Ramos (cell line): ENCODE measurements around the gene MRM2.

Experiments used
- in situ Hi-C: fragments of 300-500 bp; cut with MboI; formaldehyde crosslinking; loops from one replicate; pipeline ENCODE4 v1.14.3; 2022; ENCODE audit warnings: low sequenced_read_pairs; ENCODE audit not compliant: unreplicated experiment

The MRM2 gene

DNA sequence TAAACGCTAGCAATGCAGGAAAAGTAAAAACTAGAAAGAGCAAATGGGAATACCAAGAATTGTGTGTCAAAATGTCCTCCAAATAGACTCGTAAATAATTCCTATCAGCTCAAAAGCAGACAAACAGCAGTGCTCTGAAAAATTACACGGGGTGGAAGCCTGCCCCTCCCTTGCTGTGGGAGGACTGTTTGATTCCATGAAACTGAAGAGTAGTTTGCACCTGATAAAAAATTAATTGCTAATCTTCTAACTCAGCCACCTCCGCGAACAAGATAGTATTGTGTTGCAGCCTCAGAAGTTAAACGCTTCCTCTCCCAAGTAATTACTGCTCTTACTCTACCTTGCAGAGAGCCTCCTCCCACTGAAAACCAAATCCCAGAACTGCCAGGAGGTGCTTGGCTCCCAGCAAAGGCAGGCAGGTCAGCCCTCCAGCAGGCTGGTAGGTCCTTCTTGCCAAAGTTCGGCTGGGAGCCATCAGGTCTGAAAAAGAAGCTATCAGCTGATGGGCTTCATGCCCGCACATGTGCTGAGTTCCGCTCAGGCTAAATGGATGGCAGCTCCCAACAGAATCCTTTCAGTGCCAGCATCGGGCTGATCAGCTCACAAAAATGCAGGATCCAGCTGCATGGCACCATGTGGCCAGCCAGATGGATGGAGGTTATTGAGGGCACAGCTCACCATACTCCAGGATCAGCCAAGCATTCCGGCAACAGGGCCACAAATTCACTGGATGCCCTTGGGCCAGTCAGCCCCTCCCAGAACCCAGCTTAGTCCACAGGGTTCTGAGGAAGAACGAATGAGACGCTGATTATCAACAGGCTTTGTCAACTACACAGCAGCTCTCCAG lies 46.4 kb downstream of the MRM2 start:
- in situ Hi-C loops: no loop called here

GRCh38 chr7:2193575-2194305 lies 48.3 kb downstream of the MRM2 start:
- in situ Hi-C loops: no loop called here

- in situ Hi-C loops: no loop called here
Measured at GRCh38 chr7:2192831-2193534, 49.0 kb downstream of the MRM2 start.

DNA sequence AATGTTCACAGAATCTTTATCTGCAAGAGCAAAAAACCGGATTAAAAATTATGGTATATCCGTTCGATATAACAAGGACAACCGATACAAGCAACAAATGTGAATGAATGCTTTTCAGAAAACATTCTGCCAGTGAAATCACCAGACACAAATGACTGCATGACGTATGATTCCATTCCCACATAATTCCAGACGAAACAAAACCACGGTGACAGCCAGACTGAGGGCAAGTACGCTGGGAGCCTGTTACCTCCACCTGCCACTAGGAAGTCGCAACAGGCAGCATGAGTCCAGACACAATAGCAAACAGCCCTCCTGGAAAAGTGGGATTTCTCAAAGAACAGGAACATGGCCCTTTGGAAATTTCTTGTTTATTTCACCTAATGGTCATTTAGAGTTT lies 51.0 kb downstream of the MRM2 start:
- in situ Hi-C loops: no loop called here

GRCh38 chr7:2190531-2190930 lies 51.5 kb downstream of the MRM2 start:
- in situ Hi-C loops: no loop called here

DNA sequence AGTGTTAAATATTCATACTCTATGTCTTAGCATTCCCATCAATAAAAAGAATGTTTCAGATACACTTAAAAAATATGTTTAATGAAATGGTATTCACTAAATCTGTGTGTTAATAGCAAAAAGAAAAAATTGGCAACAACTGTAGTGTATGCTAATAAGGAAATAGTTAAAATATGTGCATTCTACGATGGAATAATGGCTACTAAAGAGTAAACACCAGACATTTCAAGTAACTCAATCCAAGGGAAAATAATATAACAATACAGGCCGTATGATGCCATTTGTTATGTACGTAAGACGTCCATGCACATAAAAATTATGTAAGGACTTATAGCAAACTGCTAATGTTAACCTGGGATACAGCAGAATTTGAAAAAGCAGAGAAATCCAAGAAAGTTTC lies 55.8 kb downstream of the MRM2 start:
- in situ Hi-C loops: no loop called here

DNA sequence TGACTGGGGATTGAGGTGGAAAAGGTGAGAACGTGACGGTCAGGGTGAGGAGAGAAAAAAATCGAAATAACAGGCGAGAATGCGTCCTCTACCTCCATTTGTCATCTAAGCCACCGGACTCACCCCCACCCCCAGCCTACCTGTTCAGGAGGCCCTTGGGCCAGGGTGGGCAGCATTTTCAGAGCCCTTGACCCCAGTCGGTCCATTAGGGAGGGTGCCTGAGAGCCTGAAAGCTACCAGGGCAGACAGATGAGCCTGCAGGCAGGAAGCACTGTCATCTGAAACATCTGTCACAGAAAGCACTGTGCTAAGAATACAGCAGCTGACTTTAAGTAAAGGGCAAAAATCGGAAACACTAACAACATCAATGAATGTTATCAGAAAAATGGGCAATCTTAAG lies 56.3 kb downstream of the MRM2 start:
- in situ Hi-C loops: no loop called here
